ENCODE data around the gene BET1. TPM values are rescaled to one million over a fixed set of nuclear protein-coding genes. Genes with fewer than 3 reads are reported as not detected.

BET1 gene
- total RNA-seq, 1 donor from 2014 or later, result 30.5 TPM

GRCh38 chr7:94042381-94042780 is 38.2 kb upstream of the BET1 start:
- Mint-ChIP-seq H3K27ac (no peak overlapping the region), H3K9me3 (ENCODE audit: low read depth) (no peaks in the 10 kb centered on the region), H3K27me3 (peaks cover 15% of the 10 kb centered on the region), H3K4me3 (ENCODE audit: low read depth) (no peak overlapping the region), H3K36me3 (ENCODE audit: insufficient read depth) (no peaks in the 10 kb centered on the region), H3K4me1 (ENCODE audit: low read depth) (peaks cover 4% of the 10 kb centered on the region)
- TF ChIP-seq CTCF (IDR thresholded peaks at IDR 0.05; ENCODE audit: unreplicated experiment), result no peak
- DNase-seq (ENCODE audit: low spot score, unreplicated experiment), result no peak

- no peaks in the 10 kb centered on the region for H3K9me3 Mint-ChIP-seq (ENCODE audit: low read depth)
- H3K36me3 Mint-ChIP-seq (ENCODE audit: insufficient read depth), result no peaks in the 10 kb centered on the region
- H3K4me1 Mint-ChIP-seq (ENCODE audit: low read depth), result peaks cover 4% of the 10 kb centered on the region
- H3K4me3 Mint-ChIP-seq (ENCODE audit: low read depth), result no peak overlapping the region
- TF ChIP-seq CTCF (IDR thresholded peaks at IDR 0.05; ENCODE audit: unreplicated experiment), result no peak
- H3K27ac Mint-ChIP-seq, result no peak overlapping the region
- DNase-seq (ENCODE audit: low spot score, unreplicated experiment), result no peak
- H3K27me3 Mint-ChIP-seq, result peaks cover 15% of the 10 kb centered on the region
Measured at GRCh38 chr7:94041529-94041928, 37.4 kb upstream of the BET1 start.

- no peak for TF ChIP-seq CTCF (IDR thresholded peaks at IDR 0.05; ENCODE audit: unreplicated experiment)
- Mint-ChIP-seq H3K4me1 (ENCODE audit: low read depth) (peaks cover 4% of the 10 kb centered on the region), H3K27ac (no peak overlapping the region), H3K4me3 (ENCODE audit: low read depth) (no peak overlapping the region), H3K36me3 (ENCODE audit: insufficient read depth) (no peaks in the 10 kb centered on the region), H3K27me3 (peaks cover 15% of the 10 kb centered on the region), H3K9me3 (ENCODE audit: low read depth) (no peaks in the 10 kb centered on the region)
- DNase-seq (ENCODE audit: low spot score, unreplicated experiment), result no peak
Measured at GRCh38 chr7:94040254-94040653, 36.1 kb upstream of the BET1 start.

GRCh38 chr7:94039368-94040035 is 35.3 kb upstream of the BET1 start:
- peaks cover 4% of the 10 kb centered on the region for H3K4me1 Mint-ChIP-seq (ENCODE audit: low read depth)
- peaks cover 15% of the 10 kb centered on the region for H3K27me3 Mint-ChIP-seq
- H3K36me3 Mint-ChIP-seq (ENCODE audit: insufficient read depth), result no peaks in the 10 kb centered on the region
- DNase-seq (ENCODE audit: low spot score, unreplicated experiment), result no peak
- H3K9me3 Mint-ChIP-seq (ENCODE audit: low read depth), result no peaks in the 10 kb centered on the region
- no peak for TF ChIP-seq CTCF (IDR thresholded peaks at IDR 0.05; ENCODE audit: unreplicated experiment)
- no peak overlapping the region for H3K4me3 Mint-ChIP-seq (ENCODE audit: low read depth)
- H3K27ac Mint-ChIP-seq, result no peak overlapping the region

GRCh38 chr7:94031865-94032264 is 27.7 kb upstream of the BET1 start:
- peaks cover 7% of the 10 kb centered on the region for H3K27me3 Mint-ChIP-seq
- TF ChIP-seq CTCF (IDR thresholded peaks at IDR 0.05; ENCODE audit: unreplicated experiment), result no peak
- H3K4me1 Mint-ChIP-seq (ENCODE audit: low read depth), result no peaks in the 10 kb centered on the region
- H3K9me3 Mint-ChIP-seq (ENCODE audit: low read depth), result no peaks in the 10 kb centered on the region
- H3K4me3 Mint-ChIP-seq (ENCODE audit: low read depth), result no peak overlapping the region
- no peaks in the 10 kb centered on the region for H3K36me3 Mint-ChIP-seq (ENCODE audit: insufficient read depth)
- no peak for DNase-seq (ENCODE audit: low spot score, unreplicated experiment)
- H3K27ac Mint-ChIP-seq, result no peak overlapping the region

Measured in progenitor cell of endocrine pancreas (in vitro differentiated cells).